Endothelial cell of umbilical vein (primary cell): ENCODE results near the gene CAV1. TPM values are rescaled to one million over a fixed set of nuclear protein-coding genes. Genes with fewer than 3 reads are reported as not detected.

Experiments used
- BruUV-seq: library from RNA; stranded (reverse); fragments of 400-500 nt; replicated peaks from 2 replicates; lab custom pipeline; 2021; lab: Mats Ljungman, UMichigan
- CTCF ChIA-PET: fragments of 300-600, 350-600 bp; sonication (Branson Sonifier 250); formaldehyde crosslinking; loops from one replicate; lab custom pipeline; 2021; ENCODE audit warnings: antibody characterized with exemption, inconsistent platforms; lab: Charles Lee
- POLR2A ChIA-PET: fragments of 300-600, 350-600 bp; sonication (Branson Sonifier 250); formaldehyde crosslinking; loops from one replicate; lab custom pipeline; 2021; ENCODE audit warnings: antibody characterized with exemption, inconsistent platforms; lab: Charles Lee
- DNase-seq: peaks from one replicate; pipeline ENCODE4 v3.0.0-alpha.2; 2011; ENCODE audit warnings: low read depth, low spot score
- FAIRE-seq: peaks from 2 replicates; lab custom pipeline; 2011; peaks lifted over from hg19 to GRCh38; lab: Jason Lieb, UNC
- H2AFZ ChIP-seq: 2 replicates; pipeline ENCODE4 v1.6.0; 2012; ENCODE audit warnings: low read depth, low read length, control low read depth, inconsistent platforms
- H3K27ac ChIP-seq: 2 replicates; pipeline ENCODE4 v1.5.1; 2011; ENCODE audit warnings: low read depth, mild to moderate bottlenecking, control low read depth, low read length, moderate library complexity; ENCODE audit not compliant: insufficient read depth
- H3K27me3 ChIP-seq, 2 experiments: 2 replicates each; pipeline versions ENCODE4 v1.6.0 to v1.6.1; 2011; ENCODE audit warnings: low read length in 2 of 2, mixed read lengths in 1 of 2; ENCODE audit not compliant: control insufficient read depth in 2 of 2, insufficient read depth in 2 of 2
- H3K36me3 ChIP-seq, 2 experiments: 2 replicates in 1 of 2; 3 replicates in 1 of 2; pipeline ENCODE4 v1.5.1; 2011; ENCODE audit warnings: low read length in 2 of 2, mild to moderate bottlenecking in 1 of 2, moderate library complexity in 1 of 2; ENCODE audit not compliant: control insufficient read depth in 2 of 2, insufficient read depth in 2 of 2; ENCODE audit errors: extremely low read depth in 1 of 2
- H3K4me1 ChIP-seq: 3 replicates; pipeline ENCODE4 v1.5.1; 2011; ENCODE audit warnings: mild to moderate bottlenecking, low read length; ENCODE audit not compliant: control insufficient read depth, insufficient read depth; ENCODE audit errors: extremely low read depth
- H3K4me2 ChIP-seq: 2 replicates; pipeline ENCODE4 v1.6.1; 2011; ENCODE audit warnings: low read length, control low read depth, mixed read lengths; ENCODE audit not compliant: insufficient read depth
- H3K4me3 ChIP-seq, 3 experiments: fragments of 200-600 bp in 1 of 3; sonication (generic), shearing (Covaris generic) in 1 of 3; replicated peaks in 1 of 3; 2 replicates each; pipeline ENCODE4 v1.5.1; 2011 to 2016; ENCODE audit warnings: control low read depth in 3 of 3, low read length in 3 of 3, mild to moderate bottlenecking in 2 of 3, inconsistent platforms in 1 of 3, low read depth in 1 of 3, moderate library complexity in 1 of 3; ENCODE audit not compliant: insufficient read depth in 1 of 3
- H3K79me2 ChIP-seq: 2 replicates; pipeline ENCODE4 v1.6.0; 2012; ENCODE audit warnings: low read length, inconsistent platforms; ENCODE audit not compliant: control insufficient read depth, insufficient read depth
- H3K9ac ChIP-seq: replicated peaks from 2 replicates; pipeline ENCODE3; 2011; ENCODE audit warnings: low read length, control low read depth; ENCODE audit not compliant: insufficient read depth; ENCODE audit errors: extremely low read depth
- H3K9me1 ChIP-seq: replicated peaks from 3 replicates; pipeline ENCODE4 v1.6.0; 2011; ENCODE audit warnings: mild to moderate bottlenecking, low read length; ENCODE audit not compliant: control insufficient read depth, insufficient read depth; ENCODE audit errors: extremely low read depth
- H3K9me3 ChIP-seq: replicated peaks from 2 replicates; pipeline ENCODE4 v1.5.1; 2012; ENCODE audit warnings: low read length, inconsistent platforms; ENCODE audit not compliant: control insufficient read depth, insufficient read depth
- H4K20me1 ChIP-seq: replicated peaks from 2 replicates; pipeline ENCODE3; 2011; ENCODE audit warnings: mild to moderate bottlenecking, low read length; ENCODE audit not compliant: control insufficient read depth, insufficient read depth; ENCODE audit errors: extremely low read depth
- EZH2 ChIP-seq: IDR thresholded peaks from 2 replicates; pipeline ENCODE4 v1.6.1; 2012; ENCODE audit warnings: borderline replicate concordance, low read depth, mild to moderate bottlenecking, moderate library complexity, low read length, inconsistent platforms; ENCODE audit not compliant: severe bottlenecking
- FOS ChIP-seq: IDR thresholded peaks from 2 replicates; pipeline ENCODE4 v1.6.1; 2011; ENCODE audit warnings: mild to moderate bottlenecking, low read length, moderate library complexity, borderline replicate concordance; ENCODE audit not compliant: insufficient read depth
- JUN ChIP-seq: IDR thresholded peaks from 2 replicates; pipeline ENCODE4 v1.6.1; 2011; ENCODE audit warnings: borderline replicate concordance, low read depth; ENCODE audit not compliant: insufficient read length, insufficient read depth
- MYC ChIP-seq: IDR thresholded peaks from one replicate; pipeline ENCODE4 v1.6.1; 2011; ENCODE audit warnings: mild to moderate bottlenecking, low read depth, low read length
- POLR2AphosphoS5 ChIP-seq: IDR thresholded peaks from 2 replicates; pipeline ENCODE4 v1.6.1; 2012; ENCODE audit warnings: low read depth, mild to moderate bottlenecking, control low read depth, low read length, moderate library complexity; ENCODE audit not compliant: insufficient read depth
- dilution Hi-C: fragments of 300-500 bp; cut with MboI; formaldehyde crosslinking; loops from one replicate; pipeline ENCODE4 v1.15.0; 2019; ENCODE audit warnings: low sequenced_read_pairs; ENCODE audit not compliant: extremely low pct_ligation_motif_present
- intact Hi-C: fragments of 100-400 bp; cut with micrococcal nuclease; formaldehyde crosslinking; loops from one replicate; pipeline ENCODE4 v1.10.0; 2022
- polyA plus RNA-seq, 4 experiments: library from polyadenylated mRNA; depleted of rRNA in 3 of 4; stranded (reverse) in 3 of 4; unstranded in 1 of 4; fragments of >200 nt; gene quantifications; 2 replicates each; pipeline versions ENCODE4 v1.2.1 to v1.2.3, GENCODE V29; 2011 to 2012; ENCODE audit warnings: missing spikeins in 1 of 4
- total RNA-seq: library from RNA; stranded (reverse); gene quantifications from 2 replicates; pipeline ENCODE4 v1.2.3, GENCODE V29; 2021
- TF ChIP-seq, protein P1 (sequence below), 2 donors: IDR thresholded peaks; 1 replicate in 1 of 2; 2 replicates in 1 of 2; pipeline ENCODE4 v1.5.1; 2011; ENCODE audit warnings: low read length in 2 of 2, mild to moderate bottlenecking in 2 of 2, moderate library complexity in 2 of 2, control low read depth in 1 of 2, inconsistent platforms in 1 of 2, low read depth in 1 of 2; ENCODE audit not compliant: insufficient read depth in 1 of 2; ENCODE audit errors: extremely low read depth in 1 of 2
- TF ChIP-seq, protein P2 (sequence below): IDR thresholded peaks from 2 replicates; pipeline ENCODE4 v1.6.1; 2011; ENCODE audit not compliant: insufficient read depth, insufficient read length

Gene CAV1
- total and polyA plus RNA-seq, 2 donors (not counting 3 experiments of a cell fraction or from before 2014, with no cell fraction given) = 1,483 to 3,129 TPM

DNA sequence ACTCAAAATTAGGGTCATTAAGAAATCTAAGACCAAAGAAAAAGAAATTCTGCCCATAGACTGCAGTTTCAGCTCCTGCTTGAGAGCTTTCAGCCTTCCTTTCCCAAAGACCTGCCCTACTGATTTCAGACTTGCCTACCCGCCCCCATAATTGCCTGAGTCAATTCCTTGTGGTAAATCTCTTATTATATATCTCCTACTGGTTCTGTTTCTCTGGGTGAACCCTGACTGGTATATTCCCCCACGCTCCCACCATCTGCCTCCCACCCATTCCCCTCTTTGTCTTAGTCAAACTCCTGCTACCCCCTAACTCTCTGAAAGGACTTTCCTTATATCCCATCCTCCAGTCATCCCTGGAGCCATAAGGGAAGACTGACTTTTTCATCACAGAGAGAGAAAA, 82.5 kb downstream of the CAV1 start:
- no peaks in the 10 kb centered on the region for H3K9me3 ChIP-seq
- BruUV-seq = no TSS peak
- no peaks in the 10 kb centered on the region for H3K9me1 ChIP-seq
- H3K79me2 ChIP-seq = no peaks in the 10 kb centered on the region
- H3K9ac ChIP-seq = no peak overlapping the region
- dilution Hi-C loops (no loop called here), intact Hi-C loops (no loop called here)
- peaks cover 10% of the 10 kb centered on the region for H3K4me1 ChIP-seq
- H3K4me2 ChIP-seq = no peak overlapping the region
- no peak overlapping the region for H3K4me3 ChIP-seq
- H2AFZ ChIP-seq = no peak overlapping the region
- H3K27ac ChIP-seq = no peak overlapping the region
- FAIRE-seq (no peak), DNase-seq (no peak)
- H4K20me1 ChIP-seq = no peaks in the 10 kb centered on the region
- ChIA-PET POLR2A (no interaction called here), CTCF (interaction anchor here (1.4 to 1.5 kb wide), 2 partner anchors 10 to 15 kb away, joined by 6 read pairs; no protein-coding TSS in a partner anchor)
- H3K27me3 ChIP-seq = no peaks in the 10 kb centered on the region
- no peaks in the 10 kb centered on the region for H3K36me3 ChIP-seq
- no peak for TF ChIP-seq FOS
- no peak for TF ChIP-seq JUN
- TF ChIP-seq POLR2AphosphoS5 = no peak
- no peak for TF ChIP-seq EZH2
- TF ChIP-seq, protein P1, sequence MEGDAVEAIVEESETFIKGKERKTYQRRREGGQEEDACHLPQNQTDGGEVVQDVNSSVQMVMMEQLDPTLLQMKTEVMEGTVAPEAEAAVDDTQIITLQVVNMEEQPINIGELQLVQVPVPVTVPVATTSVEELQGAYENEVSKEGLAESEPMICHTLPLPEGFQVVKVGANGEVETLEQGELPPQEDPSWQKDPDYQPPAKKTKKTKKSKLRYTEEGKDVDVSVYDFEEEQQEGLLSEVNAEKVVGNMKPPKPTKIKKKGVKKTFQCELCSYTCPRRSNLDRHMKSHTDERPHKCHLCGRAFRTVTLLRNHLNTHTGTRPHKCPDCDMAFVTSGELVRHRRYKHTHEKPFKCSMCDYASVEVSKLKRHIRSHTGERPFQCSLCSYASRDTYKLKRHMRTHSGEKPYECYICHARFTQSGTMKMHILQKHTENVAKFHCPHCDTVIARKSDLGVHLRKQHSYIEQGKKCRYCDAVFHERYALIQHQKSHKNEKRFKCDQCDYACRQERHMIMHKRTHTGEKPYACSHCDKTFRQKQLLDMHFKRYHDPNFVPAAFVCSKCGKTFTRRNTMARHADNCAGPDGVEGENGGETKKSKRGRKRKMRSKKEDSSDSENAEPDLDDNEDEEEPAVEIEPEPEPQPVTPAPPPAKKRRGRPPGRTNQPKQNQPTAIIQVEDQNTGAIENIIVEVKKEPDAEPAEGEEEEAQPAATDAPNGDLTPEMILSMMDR (IDR thresholded peaks at IDR 0.05; ENCODE audit: extremely low read depth in 1 of 2, insufficient read depth in 1 of 2, low read depth in 1 of 2, low read length in 2 of 2) = no peak
- TF ChIP-seq, protein P2, sequence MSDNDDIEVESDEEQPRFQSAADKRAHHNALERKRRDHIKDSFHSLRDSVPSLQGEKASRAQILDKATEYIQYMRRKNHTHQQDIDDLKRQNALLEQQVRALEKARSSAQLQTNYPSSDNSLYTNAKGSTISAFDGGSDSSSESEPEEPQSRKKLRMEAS = no peak
- no peak for TF ChIP-seq MYC
